B cell (primary cell): ENCODE measurements around the gene AKAP3. TPM values are rescaled to one million over a fixed set of nuclear protein-coding genes. Genes with fewer than 3 reads are reported as not detected.

ENCODE experiments used
- ATAC-seq: fragments of 200-7000 bp; cut with Tn5 transposase; one replicate; pipeline ENCODE4 v1.10.0; 2021; ENCODE audit warnings: low read depth, mild to moderate bottlenecking, moderate number of reproducible peaks, moderate library complexity
- CTCF ChIA-PET: fragments of 350-600 bp; sonication (Branson Sonifier 250); formaldehyde crosslinking; loops from one replicate; lab custom pipeline; 2021; ENCODE audit warnings: antibody characterized with exemption, inconsistent platforms; lab: Charles Lee
- POLR2A ChIA-PET: fragments of 350-600 bp; sonication (Branson Sonifier 250); formaldehyde crosslinking; loops from one replicate; lab custom pipeline; 2021; ENCODE audit warnings: antibody characterized with exemption; lab: Charles Lee
- DNase-seq: peaks from one replicate; pipeline ENCODE4 v3.0.0; 2013
- H2AFZ ChIP-seq: 2 replicates; pipeline ENCODE4 v1.6.1; 2012; ENCODE audit warnings: mild to moderate bottlenecking, low read depth, low read length; ENCODE audit not compliant: insufficient read depth, poor library complexity, severe bottlenecking
- H3K27ac ChIP-seq, 2 donors: 1 replicate in 1 of 2; 2 replicates in 1 of 2; pipeline ENCODE4 v1.5.1; 2012 to 2013; ENCODE audit warnings: low read length in 2 of 2, mild to moderate bottlenecking in 2 of 2, moderate library complexity in 1 of 2
- H3K27me3 ChIP-seq, 4 experiments: fragments of 200-600 bp in 1 of 4; sonication (generic) in 1 of 4; replicated peaks in 1 of 4; 1 replicate in 2 of 4; 2 replicates in 2 of 4; pipeline versions ENCODE4 v1.6.1 to v1.7.0; 2013 to 2016; ENCODE audit warnings: low read length in 3 of 4, mild to moderate bottlenecking in 2 of 4, mixed read lengths in 1 of 4, moderate library complexity in 1 of 4; ENCODE audit not compliant: insufficient read depth in 4 of 4, control insufficient read depth in 3 of 4; ENCODE audit errors: control extremely low read depth in 1 of 4
- H3K36me3 ChIP-seq, 2 experiments: replicated peaks in 1 of 2; 1 replicate in 1 of 2; 2 replicates in 1 of 2; pipeline versions ENCODE4 v1.6.1 to v1.7.1; 2013; ENCODE audit warnings: low read length in 1 of 2; ENCODE audit not compliant: insufficient read depth in 2 of 2, control insufficient read depth in 1 of 2; ENCODE audit errors: control extremely low read depth in 1 of 2, extremely low read depth in 1 of 2
- H3K4me1 ChIP-seq, 2 donors: fragments of 200-600 bp in 1 of 2; sonication (generic) in 1 of 2; 1 replicate in 1 of 2; 2 replicates in 1 of 2; pipeline versions ENCODE4 v1.5.1 to v1.6.1; 2013 to 2017; ENCODE audit warnings: low read length in 2 of 2; ENCODE audit not compliant: control insufficient read depth in 2 of 2, insufficient read depth in 2 of 2
- H3K4me2 ChIP-seq: replicated peaks from 2 replicates; pipeline ENCODE3; 2012; ENCODE audit warnings: mild to moderate bottlenecking, low read depth, low read length; ENCODE audit not compliant: poor library complexity, severe bottlenecking
- H3K4me3 ChIP-seq, 5 experiments: fragments of 200-600 bp in 1 of 5; sonication (generic) in 1 of 5; 1 replicate in 3 of 5; 2 replicates in 2 of 5; pipeline versions ENCODE4 v1.5.1 to v1.7.0; 2011 to 2016; ENCODE audit warnings: low read length in 4 of 5, mild to moderate bottlenecking in 4 of 5, low read depth in 2 of 5, control low read depth in 1 of 5, moderate library complexity in 1 of 5; ENCODE audit not compliant: insufficient read depth in 1 of 5; ENCODE audit errors: control extremely low read depth in 1 of 5, extremely low read depth in 1 of 5
- H3K79me2 ChIP-seq: fragments of 200-600 bp; sonication (generic); one replicate; pipeline ENCODE4 v1.6.0; 2016; ENCODE audit warnings: low read length; ENCODE audit not compliant: control insufficient read depth, insufficient read depth
- H3K9ac ChIP-seq: fragments of 200-600 bp; sonication (generic); 2 replicates; pipeline ENCODE4 v1.6.1; 2017; ENCODE audit warnings: mild to moderate bottlenecking, low read length, moderate library complexity
- H3K9me3 ChIP-seq, 3 donors: one replicate each; pipeline versions ENCODE4 v1.6.1 to v1.7.1; 2013; ENCODE audit warnings: low read length in 2 of 3; ENCODE audit not compliant: control insufficient read depth in 2 of 3, insufficient read depth in 1 of 3; ENCODE audit errors: control extremely low read depth in 1 of 3
- H4K20me1 ChIP-seq: 2 replicates; pipeline ENCODE4 v1.6.0; 2012; ENCODE audit warnings: mild to moderate bottlenecking, low read length; ENCODE audit not compliant: insufficient read depth, control insufficient read depth, poor library complexity, severe bottlenecking
- H3K27ac Mint-ChIP-seq: one replicate; pipeline ENCODE4 v1.8.0; 2021; ENCODE audit warnings: mixed read lengths
- H3K27me3 Mint-ChIP-seq: one replicate; pipeline ENCODE4 v1.8.0; 2021; ENCODE audit warnings: mixed read lengths
- H3K4me1 Mint-ChIP-seq: one replicate; pipeline ENCODE4 v1.8.0; 2021; ENCODE audit warnings: mixed read lengths
- H3K4me3 Mint-ChIP-seq: one replicate; pipeline ENCODE4 v1.8.0; 2021; ENCODE audit warnings: mixed read lengths
- H3K9me3 Mint-ChIP-seq: one replicate; pipeline ENCODE4 v1.8.0; 2022; ENCODE audit warnings: mixed read lengths; ENCODE audit not compliant: insufficient read depth
- CTCF ChIP-seq: fragments of 200-600 bp; IDR thresholded peaks from one replicate; pipeline ENCODE4 v1.8.0; 2022; ENCODE audit warnings: antibody characterized with exemption, mild to moderate bottlenecking
- EZH2 ChIP-seq: IDR thresholded peaks from 2 replicates; pipeline ENCODE4 v1.6.1; 2012; ENCODE audit warnings: borderline replicate concordance, low read depth, mild to moderate bottlenecking, moderate library complexity, low read length; ENCODE audit not compliant: insufficient read depth, poor library complexity, severe bottlenecking
- WGBS: methylation state at CpG from one replicate; pipeline ENCODE4 v1.1.5; 2013; ENCODE audit warnings: missing lambda C conversion rate; ENCODE audit not compliant: insufficient coverage; 5-methylcytosine and 5-hydroxymethylcytosine counted together
- intact Hi-C: fragments of 100-400 bp; cut with micrococcal nuclease; formaldehyde crosslinking; loops from one replicate; pipeline ENCODE4 v1.10.0; 2022
- polyA plus RNA-seq: library from polyadenylated mRNA; depleted of rRNA; stranded (reverse); fragments of >200 nt; gene quantifications from 2 replicates; pipeline ENCODE4 v1.2.3, GENCODE V29; 2012
- total RNA-seq, 2 donors: library from RNA; stranded (reverse); fragments of 120-200 nt in 1 of 2; gene quantifications; 1 replicate in 1 of 2; 2 replicates in 1 of 2; pipeline versions ENCODE4 v1.2.3 to v1.2.4, GENCODE V29; 2013 to 2022

The AKAP3 gene
- total and polyA plus RNA-seq, 2 donors (not counting 1 experiment from before 2014, with no cell fraction given): 1.2 to 3.8 TPM

- Mint-ChIP-seq H3K27me3 (no peaks in the 10 kb centered on the region), H3K4me1 (peaks cover 32% of the 10 kb centered on the region), H3K4me3 (no peak overlapping the region), H3K9me3 (no peaks in the 10 kb centered on the region), H3K27ac (no peak overlapping the region)
- no peak overlapping the region for H3K9ac ChIP-seq
- TF ChIP-seq EZH2: no peak
- no peak for TF ChIP-seq CTCF
- POLR2A ChIA-PET: no interaction called here
- no CpG with 5 or more reads among the region's 1 CpG for WGBS
- no peak overlapping the region for H2AFZ ChIP-seq
- peaks cover 13 to 18% of the 10 kb centered on the region in 2 donors for H3K4me1 ChIP-seq
- DNase-seq (no peak), ATAC-seq (no peak)
- no peak overlapping the region for H3K27ac ChIP-seq
- peaks cover under 1% of the 10 kb centered on the region for H4K20me1 ChIP-seq
- peaks cover 19% of the 10 kb centered on the region for H3K79me2 ChIP-seq
- CTCF ChIA-PET: interaction anchor here (1.7 kb wide), 1 partner anchor 42 kb away, joined by 5 read pairs; no protein-coding TSS in a partner anchor
- no peak overlapping the region for H3K4me2 ChIP-seq
- no peaks in the 10 kb centered on the region for H3K9me3 ChIP-seq
- no peaks in the 10 kb centered on the region for H3K36me3 ChIP-seq
- no peaks in the 10 kb centered on the region for H3K27me3 ChIP-seq
- intact Hi-C loops: loop anchor here (5.0 kb wide), 1 partner anchor 182 kb away; no protein-coding TSS in a partner anchor
- no peak overlapping the region for H3K4me3 ChIP-seq
Measured at GRCh38 chr12:4645023-4645422, 3.8 kb downstream of the AKAP3 start.

- ATAC-seq: no peak
- no peaks in the 10 kb centered on the region for H3K36me3 ChIP-seq
- H3K27me3 ChIP-seq: no peaks in the 10 kb centered on the region
- WGBS: 87% methylated on average over 4 of the region's 6 CpGs
- H3K27ac ChIP-seq: no peak overlapping the region
- no peak for TF ChIP-seq EZH2
- TF ChIP-seq CTCF: no peak
- ChIA-PET CTCF (interaction anchor here (0.7 to 1.7 kb wide), 2 partner anchors 33 to 40 kb away, joined by 3 to 5 read pairs; no protein-coding TSS in a partner anchor), POLR2A (no interaction called here)
- no peak overlapping the region for H3K9ac ChIP-seq
- Mint-ChIP-seq H3K4me1 (peaks cover 20% of the 10 kb centered on the region), H3K27ac (no peak overlapping the region), H3K9me3 (no peaks in the 10 kb centered on the region), H3K27me3 (no peaks in the 10 kb centered on the region), H3K4me3 (no peak overlapping the region)
- intact Hi-C loops: no loop called here
- peaks cover 7% of the 10 kb centered on the region for H3K79me2 ChIP-seq
- no peak overlapping the region for H3K4me2 ChIP-seq
- H3K4me1 ChIP-seq: peaks cover 6 to 11% of the 10 kb centered on the region in 2 donors
- no peaks in the 10 kb centered on the region for H4K20me1 ChIP-seq
- DNase-seq: peak; percentile 23
- H3K9me3 ChIP-seq: no peaks in the 10 kb centered on the region
- H2AFZ ChIP-seq: no peak overlapping the region
- H3K4me3 ChIP-seq: no peak overlapping the region
Measured at GRCh38 chr12:4643747-4644146, 5.1 kb downstream of the AKAP3 start.
